Suprapubic skin (tissue), 4 donors: ENCODE results near the gene RHAG. TPM values are rescaled to one million over a fixed set of nuclear protein-coding genes. Genes with fewer than 3 reads are reported as not detected.

ENCODE experiments used
- DNase-seq, 2 donors: peaks; one replicate each; pipeline ENCODE4 v3.0.0-alpha.2; 2019; ENCODE audit warnings: low spot score in 2 of 2
- H3K27ac ChIP-seq: fragments of 200-600 bp; sonication (generic); one replicate; pipeline ENCODE4 v1.5.1; 2019
- H3K27me3 ChIP-seq: fragments of 200-600 bp; sonication (generic); one replicate; pipeline ENCODE4 v1.5.1; 2019
- H3K36me3 ChIP-seq: fragments of 200-600 bp; sonication (generic); one replicate; pipeline ENCODE4 v1.5.1; 2019
- H3K4me1 ChIP-seq: fragments of 200-600 bp; sonication (generic); one replicate; pipeline ENCODE4 v1.5.1; 2019
- H3K4me3 ChIP-seq: fragments of 200-600 bp; sonication (generic); one replicate; pipeline ENCODE4 v1.5.1; 2019; ENCODE audit warnings: mild to moderate bottlenecking
- H3K9me3 ChIP-seq: fragments of 200-600 bp; sonication (generic); one replicate; pipeline ENCODE4 v1.5.1; 2019
- CTCF ChIP-seq, 2 donors: fragments of 200-600 bp in 1 of 2; fragments of 450-650 bp in 1 of 2; sonication (generic) in 1 of 2; IDR thresholded peaks; one replicate each; pipeline ENCODE4 v1.5.1; 2016 to 2019; ENCODE audit warnings: antibody characterized with exemption in 2 of 2, mild to moderate bottlenecking in 1 of 2, moderate library complexity in 1 of 2
- EP300 ChIP-seq: sonication (generic); formaldehyde crosslinking; IDR thresholded peaks from one replicate; pipeline ENCODE4 v1.6.1; 2017; ENCODE audit warnings: antibody characterized with exemption
- POLR2A ChIP-seq, 2 donors: fragments of 450-650 bp; IDR thresholded peaks; one replicate each; pipeline ENCODE4 v1.6.1; 2017; ENCODE audit warnings: antibody characterized with exemption in 2 of 2, mild to moderate bottlenecking in 2 of 2, moderate library complexity in 2 of 2
- POLR2AphosphoS5 ChIP-seq, 3 donors: sonication (generic); formaldehyde crosslinking; IDR thresholded peaks; one replicate each; pipeline ENCODE4 v1.6.1; 2017; ENCODE audit warnings: antibody characterized with exemption in 3 of 3
- WGBS: methylation state at CpG from one replicate; pipeline ENCODE4 v1.1.5; 2018; 5-methylcytosine and 5-hydroxymethylcytosine counted together
- total RNA-seq, 4 donors: library from RNA; depleted of rRNA; stranded (reverse); fragments of >200 nt; gene quantifications; one replicate each; pipeline ENCODE4 v1.1.0, GENCODE V29; 2016

Gene RHAG
- total RNA-seq, 4 donors from 2014 or later = 0.89 TPM; not detected in 3

DNA sequence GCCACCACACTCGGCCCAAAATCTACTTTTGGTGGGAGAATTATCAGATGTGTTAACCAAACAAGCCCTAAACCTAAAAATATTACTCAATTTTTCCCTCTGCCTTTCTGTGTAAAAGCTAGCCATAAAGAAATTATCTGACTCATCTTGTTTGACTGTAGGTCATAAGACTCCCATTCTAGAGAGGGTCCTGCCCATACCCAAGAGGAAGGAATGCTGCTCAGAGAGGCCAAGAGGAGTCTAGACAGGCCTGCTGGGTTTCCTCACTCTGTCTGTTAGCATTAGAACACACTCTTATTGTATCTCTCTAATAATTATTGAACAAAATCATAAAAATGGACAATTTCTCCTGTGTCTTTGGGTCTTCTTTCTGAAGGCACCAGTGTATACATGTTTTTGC is 60.0 kb downstream of the RHAG start:
- Histone ChIP-seq H3K27ac (no peak overlapping the region), H3K4me1 (no peaks in the 10 kb centered on the region), H3K4me3 (no peak overlapping the region), H3K36me3 (no peaks in the 10 kb centered on the region), H3K27me3 (no peaks in the 10 kb centered on the region), H3K9me3 (no peaks in the 10 kb centered on the region)
- TF ChIP-seq POLR2A (IDR thresholded peaks at IDR 0.05) = no peak
- no peak for TF ChIP-seq POLR2AphosphoS5 (IDR thresholded peaks at IDR 0.05)
- no peak for TF ChIP-seq EP300
- no peak for TF ChIP-seq CTCF (IDR thresholded peaks at IDR 0.05)
- 86% methylated on average over 1 of the region's 1 CpG for WGBS
- DNase-seq = no peak

DNA sequence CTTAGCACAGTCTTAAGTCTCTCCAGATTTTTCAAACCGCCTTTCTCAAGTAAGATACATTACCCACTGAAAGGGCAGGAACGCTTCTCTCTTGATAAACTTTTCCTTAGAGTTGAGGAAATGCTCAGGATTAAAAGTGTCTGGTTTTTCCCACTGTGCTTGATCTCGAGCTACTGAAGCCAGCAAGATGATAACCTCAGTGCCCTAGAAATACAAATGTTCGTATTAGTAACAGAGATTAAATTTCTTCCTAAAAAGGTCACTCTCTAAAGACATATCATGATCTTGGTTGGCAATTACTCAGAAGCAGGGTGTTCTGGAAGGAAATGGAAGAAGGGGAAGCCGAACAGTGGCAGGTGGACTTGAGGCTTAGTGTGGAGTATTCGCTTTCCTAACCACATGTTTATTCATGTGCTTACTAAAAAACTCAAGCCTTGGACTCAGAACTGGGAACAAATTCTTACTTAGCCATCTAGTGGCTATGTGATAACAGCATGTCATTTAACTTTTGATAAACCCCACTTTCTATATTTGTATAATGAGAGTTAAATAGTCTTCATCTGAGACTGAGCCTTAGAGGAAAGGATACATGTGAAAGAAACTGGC is 66.1 kb downstream of the RHAG start:
- H3K27ac ChIP-seq = no peak overlapping the region
- no peaks in the 10 kb centered on the region for H3K9me3 ChIP-seq
- H3K27me3 ChIP-seq = no peaks in the 10 kb centered on the region
- 46% methylated on average over 6 of the region's 6 CpGs for WGBS
- no peak for DNase-seq
- H3K4me3 ChIP-seq = no peak overlapping the region
- no peaks in the 10 kb centered on the region for H3K4me1 ChIP-seq
- no peaks in the 10 kb centered on the region for H3K36me3 ChIP-seq
- TF ChIP-seq POLR2AphosphoS5 (IDR thresholded peaks at IDR 0.05) = no peak
- TF ChIP-seq CTCF (IDR thresholded peaks at IDR 0.05) = no peak
- TF ChIP-seq EP300 = no peak
- TF ChIP-seq POLR2A (IDR thresholded peaks at IDR 0.05) = no peak

GRCh38 chr6:49565855-49566254 is 70.8 kb downstream of the RHAG start:
- no peaks in the 10 kb centered on the region for H3K9me3 ChIP-seq
- no peaks in the 10 kb centered on the region for H3K27me3 ChIP-seq
- no peaks in the 10 kb centered on the region for H3K36me3 ChIP-seq
- no peak overlapping the region for H3K27ac ChIP-seq
- no peak for DNase-seq
- WGBS = 68% methylated on average over 10 of the region's 10 CpGs
- TF ChIP-seq POLR2A (IDR thresholded peaks at IDR 0.05) = no peak
- no peak overlapping the region for H3K4me3 ChIP-seq
- no peaks in the 10 kb centered on the region for H3K4me1 ChIP-seq

GRCh38 chr6:49565261-49565660 is 71.4 kb downstream of the RHAG start:
- WGBS = 44% methylated on average over 2 of the region's 2 CpGs
- H3K9me3 ChIP-seq = no peaks in the 10 kb centered on the region

GRCh38 chr6:49564552-49564951 is 72.1 kb downstream of the RHAG start:
- Histone ChIP-seq H3K27ac (no peak overlapping the region), H3K4me3 (no peak overlapping the region), H3K9me3 (no peaks in the 10 kb centered on the region), H3K36me3 (no peaks in the 10 kb centered on the region), H3K27me3 (no peaks in the 10 kb centered on the region), H3K4me1 (no peaks in the 10 kb centered on the region)
- DNase-seq = no peak
- no peak for TF ChIP-seq POLR2A (IDR thresholded peaks at IDR 0.05)
- no peak for TF ChIP-seq EP300
- TF ChIP-seq CTCF (IDR thresholded peaks at IDR 0.05) = no peak
- TF ChIP-seq POLR2AphosphoS5 (IDR thresholded peaks at IDR 0.05) = no peak
- whole genome bisulfite sequencing = 77% methylated on average over 1 of the region's 1 CpG

More at GRCh38 chr6:49565261-49565660, 71.4 kb downstream of the RHAG start:
- no peak overlapping the region for H3K4me3 ChIP-seq
- no peak for DNase-seq
- no peaks in the 10 kb centered on the region for H3K36me3 ChIP-seq
- no peaks in the 10 kb centered on the region for H3K4me1 ChIP-seq
- no peak overlapping the region for H3K27ac ChIP-seq
- no peaks in the 10 kb centered on the region for H3K27me3 ChIP-seq
- TF ChIP-seq EP300 (no peak), CTCF (IDR thresholded peaks at IDR 0.05) (no peak), POLR2A (IDR thresholded peaks at IDR 0.05) (no peak), POLR2AphosphoS5 (IDR thresholded peaks at IDR 0.05) (no peak)
